Transverse colon (tissue), 4 donors: ENCODE results near the gene ZMYM5. TPM values are rescaled to one million over a fixed set of nuclear protein-coding genes. Genes with fewer than 3 reads are reported as not detected.
A peak's percentile ranks its signal among the peaks of the same experiment; 100 is the strongest.
"Not testable (repeated sequence)": the region's sequence is repeated elsewhere in the genome, so short reads cannot be mapped to it uniquely, and the experiment has no call there.

Source experiments
- DNase-seq: peaks from one replicate; pipeline ENCODE4 v3.0.0-alpha.2; 2019
- H3K27ac ChIP-seq, 4 donors: fragments of 200-600 bp; sonication (generic); 2 replicates each; pipeline ENCODE4 v1.5.1; 2016 to 2018; ENCODE audit warnings: inconsistent platforms in 4 of 4
- H3K27me3 ChIP-seq: fragments of 200-600 bp; sonication (generic); 2 replicates; pipeline ENCODE4 v1.5.1; 2017; ENCODE audit warnings: inconsistent platforms
- H3K36me3 ChIP-seq, 4 donors: fragments of 200-600 bp; sonication (generic); 2 replicates each; pipeline ENCODE4 v1.5.1; 2017 to 2019; ENCODE audit warnings: inconsistent platforms in 4 of 4
- H3K4me1 ChIP-seq, 4 donors: fragments of 200-600 bp; sonication (generic); 2 replicates each; pipeline ENCODE4 v1.5.1; 2017 to 2020; ENCODE audit warnings: inconsistent platforms in 4 of 4
- H3K4me3 ChIP-seq, 4 donors: fragments of 200-600 bp; sonication (generic); 1 replicate in 1 of 4; 2 replicates in 3 of 4; pipeline versions ENCODE4 v1.5.1 to v1.6.1; 2017 to 2019; ENCODE audit warnings: inconsistent platforms in 4 of 4
- H3K9me3 ChIP-seq, 2 donors: fragments of 200-600 bp; sonication (generic); 2 replicates each; pipeline ENCODE4 v1.5.1; 2017 to 2019; ENCODE audit warnings: inconsistent platforms in 2 of 2
- CTCF ChIP-seq, 5 experiments: fragments of 200-600 bp in 3 of 5; fragments of 450-650 bp in 2 of 5; sonication (generic) in 3 of 5; IDR thresholded peaks; 1 replicate in 2 of 5; 2 replicates in 3 of 5; pipeline ENCODE4 v1.5.1; 2016 to 2017; ENCODE audit warnings: antibody characterized with exemption in 5 of 5, inconsistent platforms in 3 of 5, mild to moderate bottlenecking in 2 of 5, moderate library complexity in 1 of 5
- EP300 ChIP-seq: sonication (generic); formaldehyde crosslinking; IDR thresholded peaks from one replicate; pipeline ENCODE4 v1.6.1; 2017; ENCODE audit warnings: antibody characterized with exemption, low read depth
- POLR2A ChIP-seq: fragments of 450-650 bp; IDR thresholded peaks from one replicate; pipeline ENCODE4 v1.6.1; 2016; ENCODE audit warnings: antibody characterized with exemption, mild to moderate bottlenecking, moderate library complexity
- POLR2AphosphoS5 ChIP-seq, 3 donors: sonication (generic); formaldehyde crosslinking; IDR thresholded peaks; one replicate each; pipeline ENCODE4 v1.6.1; 2016; ENCODE audit warnings: antibody characterized with exemption in 3 of 3
- WGBS, 2 donors: methylation state at CpG; one replicate each; pipeline ENCODE4 v1.1.5; 2018; ENCODE audit warnings: low coverage in 1 of 2; 5-methylcytosine and 5-hydroxymethylcytosine counted together
- in situ Hi-C, 4 donors: fragments of 200-750 bp; cut with MboI; loops; one replicate each; pipeline versions ENCODE4 v1.15.0 to v1.15.1; 2017; ENCODE audit warnings: low sequenced_read_pairs in 3 of 4, low pct_ligation_motif_present in 1 of 4, low pct_unique_long_range_greater_than_20kb in 1 of 4
- intact Hi-C: fragments of 100-400 bp; cut with DNase I; formaldehyde crosslinking; loops from one replicate; pipeline ENCODE4 v1.15.1; 2023; ENCODE audit warnings: low total_unique reads
- total RNA-seq, 4 donors: library from RNA; depleted of rRNA; stranded (reverse); fragments of >200 nt; gene quantifications; one replicate each; pipeline ENCODE4 v1.1.0, GENCODE V29; 2016

Gene ZMYM5
- total RNA-seq, 4 donors from 2014 or later = 4.9 to 259 (median 14.3) TPM

- H3K36me3 ChIP-seq, H3K4me1 ChIP-seq, in situ Hi-C loops, intact Hi-C loops, H3K4me3 ChIP-seq, DNase-seq, H3K27ac ChIP-seq, H3K9me3 ChIP-seq, H3K27me3 ChIP-seq: not testable (repeated sequence)
- peak in 1 of 3 donors; percentile 12 for TF ChIP-seq POLR2AphosphoS5 (IDR thresholded peaks at IDR 0.05)
- WGBS, 2 donors = 70 to 79% methylated on average over 2 to 9 of the region's 9 CpGs
Measured at GRCh38 chr13:19905487-19906195, 42.2 kb upstream of the ZMYM5 start.

GRCh38 chr13:19890030-19890429 lies 26.6 kb upstream of the ZMYM5 start:
- Histone ChIP-seq H3K36me3 (no peaks in the 10 kb centered on the region), H3K27me3 (no peaks in the 10 kb centered on the region), H3K27ac (no peak overlapping the region), H3K9me3 (no peaks in the 10 kb centered on the region), H3K4me1 (no peaks in the 10 kb centered on the region), H3K4me3 (no peak overlapping the region)
- intact Hi-C loops (no loop called here), in situ Hi-C loops (no loop called here)
- no peak for TF ChIP-seq POLR2AphosphoS5 (IDR thresholded peaks at IDR 0.05)
- TF ChIP-seq EP300 = no peak
- TF ChIP-seq CTCF (IDR thresholded peaks at IDR 0.05) = no peak
- TF ChIP-seq POLR2A = no peak
- no peak for DNase-seq
- WGBS, 2 donors = 87 to 93% methylated on average over 6 of the region's 6 CpGs

- no peaks in the 10 kb centered on the region for H3K36me3 ChIP-seq
- no peak for DNase-seq
- TF ChIP-seq CTCF (IDR thresholded peaks at IDR 0.05) = peak in 2 of 5 experiments; percentile 8 to 10
- no peak for TF ChIP-seq EP300
Measured at GRCh38 chr13:19888799-19889198, 25.4 kb upstream of the ZMYM5 start.

GRCh38 chr13:19882231-19882630 lies 18.8 kb upstream of the ZMYM5 start:
- no peaks in the 10 kb centered on the region for H3K27me3 ChIP-seq
- TF ChIP-seq EP300 (no peak), POLR2A (no peak), POLR2AphosphoS5 (IDR thresholded peaks at IDR 0.05) (no peak), CTCF (IDR thresholded peaks at IDR 0.05) (no peak)
- no peak for DNase-seq
- intact Hi-C loops = no loop called here
- no peaks in the 10 kb centered on the region for H3K36me3 ChIP-seq
- in situ Hi-C loops = no loop called here
- WGBS, 2 donors = 63 to 94% methylated on average over 1 to 3 of the region's 3 CpGs
- no peak overlapping the region for H3K4me3 ChIP-seq
- H3K4me1 ChIP-seq = no peaks in the 10 kb centered on the region
- no peaks in the 10 kb centered on the region for H3K9me3 ChIP-seq
- no peak overlapping the region for H3K27ac ChIP-seq

More at GRCh38 chr13:19888799-19889198, 25.4 kb upstream of the ZMYM5 start:
- WGBS, 2 donors = 20 to 51% methylated on average over 2 to 4 of the region's 4 CpGs
- H3K27me3 ChIP-seq = no peaks in the 10 kb centered on the region
- no peak overlapping the region for H3K4me3 ChIP-seq
- H3K4me1 ChIP-seq = no peaks in the 10 kb centered on the region
- H3K27ac ChIP-seq = no peak overlapping the region
- intact Hi-C loops = no loop called here
- H3K9me3 ChIP-seq = no peaks in the 10 kb centered on the region
- in situ Hi-C loops = no loop called here

GRCh38 chr13:19881641-19882040 lies 18.2 kb upstream of the ZMYM5 start:
- no peaks in the 10 kb centered on the region for H3K4me1 ChIP-seq
- intact Hi-C loops (no loop called here), in situ Hi-C loops (no loop called here)
- WGBS, 2 donors = 88 to 94% methylated on average over 4 to 7 of the region's 7 CpGs
- no peaks in the 10 kb centered on the region for H3K27me3 ChIP-seq
- DNase-seq = no peak
- no peaks in the 10 kb centered on the region for H3K9me3 ChIP-seq
- H3K4me3 ChIP-seq = no peak overlapping the region
- no peak overlapping the region for H3K27ac ChIP-seq
- no peaks in the 10 kb centered on the region for H3K36me3 ChIP-seq
- TF ChIP-seq EP300 = no peak
- TF ChIP-seq POLR2A = no peak
- TF ChIP-seq POLR2AphosphoS5 (IDR thresholded peaks at IDR 0.05) = no peak
- no peak for TF ChIP-seq CTCF (IDR thresholded peaks at IDR 0.05)
